Uterus (tissue), 2 donors: ENCODE measurements around the gene DSG1.

Experiments used
- POLR2A ChIP-seq, 2 donors: fragments of 450-650 bp; IDR thresholded peaks; one replicate each; pipeline ENCODE4 v1.6.1; 2016; ENCODE audit warnings: antibody characterized with exemption in 2 of 2, mild to moderate bottlenecking in 1 of 2, moderate library complexity in 1 of 2
- TF ChIP-seq, protein P1 (sequence below), 4 experiments: fragments of 200-600 bp in 2 of 4; fragments of 450-650 bp in 2 of 4; sonication (generic) in 2 of 4; IDR thresholded peaks; one replicate each; pipeline ENCODE4 v1.5.1; 2016 to 2019; ENCODE audit warnings: antibody characterized with exemption in 4 of 4, mild to moderate bottlenecking in 2 of 4, moderate library complexity in 1 of 4

DNA sequence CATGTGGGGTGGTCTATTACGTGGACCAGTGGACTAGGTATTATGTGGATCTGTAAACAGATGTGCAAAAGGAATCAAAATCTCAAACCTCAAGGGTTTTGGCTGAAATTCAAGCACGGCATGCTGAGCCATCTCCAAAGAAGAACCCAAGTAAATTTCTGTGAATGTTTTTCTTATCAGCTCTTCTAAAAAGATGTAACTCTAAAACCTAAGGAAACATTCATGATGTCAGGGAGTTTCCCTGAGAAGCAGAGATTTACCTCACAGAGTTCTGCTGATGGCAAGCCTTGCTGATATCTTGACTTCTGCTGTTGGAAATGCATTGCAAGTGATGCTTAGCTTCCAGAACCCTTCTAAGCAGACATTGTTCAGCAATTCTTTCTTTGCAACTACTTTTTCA, 80.2 kb downstream of the DSG1 start:
- no peak for TF ChIP-seq POLR2A (IDR thresholded peaks at IDR 0.05)
- TF ChIP-seq, protein P1, sequence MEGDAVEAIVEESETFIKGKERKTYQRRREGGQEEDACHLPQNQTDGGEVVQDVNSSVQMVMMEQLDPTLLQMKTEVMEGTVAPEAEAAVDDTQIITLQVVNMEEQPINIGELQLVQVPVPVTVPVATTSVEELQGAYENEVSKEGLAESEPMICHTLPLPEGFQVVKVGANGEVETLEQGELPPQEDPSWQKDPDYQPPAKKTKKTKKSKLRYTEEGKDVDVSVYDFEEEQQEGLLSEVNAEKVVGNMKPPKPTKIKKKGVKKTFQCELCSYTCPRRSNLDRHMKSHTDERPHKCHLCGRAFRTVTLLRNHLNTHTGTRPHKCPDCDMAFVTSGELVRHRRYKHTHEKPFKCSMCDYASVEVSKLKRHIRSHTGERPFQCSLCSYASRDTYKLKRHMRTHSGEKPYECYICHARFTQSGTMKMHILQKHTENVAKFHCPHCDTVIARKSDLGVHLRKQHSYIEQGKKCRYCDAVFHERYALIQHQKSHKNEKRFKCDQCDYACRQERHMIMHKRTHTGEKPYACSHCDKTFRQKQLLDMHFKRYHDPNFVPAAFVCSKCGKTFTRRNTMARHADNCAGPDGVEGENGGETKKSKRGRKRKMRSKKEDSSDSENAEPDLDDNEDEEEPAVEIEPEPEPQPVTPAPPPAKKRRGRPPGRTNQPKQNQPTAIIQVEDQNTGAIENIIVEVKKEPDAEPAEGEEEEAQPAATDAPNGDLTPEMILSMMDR (IDR thresholded peaks at IDR 0.05) = no peak
